ENCODE measurements around the gene LPGAT1.

DNA sequence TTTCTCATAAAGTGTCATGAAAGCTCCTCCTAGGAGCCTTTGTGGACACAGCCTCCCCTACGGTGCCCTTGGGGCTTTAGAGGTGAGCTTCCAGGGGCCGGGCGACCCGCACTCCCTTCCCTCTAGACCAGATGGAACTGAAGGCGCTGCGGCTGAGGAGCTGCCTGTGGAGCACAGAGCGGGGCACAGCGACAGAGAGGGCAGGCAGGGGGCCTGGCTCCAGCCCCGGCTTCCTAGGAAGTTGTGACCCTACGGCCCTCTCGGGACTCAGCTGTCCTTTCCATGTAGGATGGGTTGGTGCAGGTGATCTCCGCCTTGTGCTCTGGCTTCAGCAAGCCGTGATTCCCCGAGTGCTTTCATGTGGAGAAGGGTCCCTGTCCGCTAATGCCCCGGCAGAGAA is 131.5 kb downstream of the LPGAT1 start:
- TF ChIP-seq, protein P1, sequence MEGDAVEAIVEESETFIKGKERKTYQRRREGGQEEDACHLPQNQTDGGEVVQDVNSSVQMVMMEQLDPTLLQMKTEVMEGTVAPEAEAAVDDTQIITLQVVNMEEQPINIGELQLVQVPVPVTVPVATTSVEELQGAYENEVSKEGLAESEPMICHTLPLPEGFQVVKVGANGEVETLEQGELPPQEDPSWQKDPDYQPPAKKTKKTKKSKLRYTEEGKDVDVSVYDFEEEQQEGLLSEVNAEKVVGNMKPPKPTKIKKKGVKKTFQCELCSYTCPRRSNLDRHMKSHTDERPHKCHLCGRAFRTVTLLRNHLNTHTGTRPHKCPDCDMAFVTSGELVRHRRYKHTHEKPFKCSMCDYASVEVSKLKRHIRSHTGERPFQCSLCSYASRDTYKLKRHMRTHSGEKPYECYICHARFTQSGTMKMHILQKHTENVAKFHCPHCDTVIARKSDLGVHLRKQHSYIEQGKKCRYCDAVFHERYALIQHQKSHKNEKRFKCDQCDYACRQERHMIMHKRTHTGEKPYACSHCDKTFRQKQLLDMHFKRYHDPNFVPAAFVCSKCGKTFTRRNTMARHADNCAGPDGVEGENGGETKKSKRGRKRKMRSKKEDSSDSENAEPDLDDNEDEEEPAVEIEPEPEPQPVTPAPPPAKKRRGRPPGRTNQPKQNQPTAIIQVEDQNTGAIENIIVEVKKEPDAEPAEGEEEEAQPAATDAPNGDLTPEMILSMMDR (IDR thresholded peaks at IDR 0.05): no peak
- TF ChIP-seq EP300 (IDR thresholded peaks at IDR 0.05) (no peak), POLR2A (IDR thresholded peaks at IDR 0.05; ENCODE audit: low read depth) (no peak)

All from esophagus muscularis mucosa (tissue), 4 donors.